ENCODE results near the gene FUBP3.

Gene FUBP3

GRCh38 chr9:130661451-130662098 is 82.2 kb downstream of the FUBP3 start:
- DNase-seq (ENCODE audit: extremely low read depth in 1 of 2, low read depth in 1 of 2) = no peak

GRCh38 chr9:130662099-130662969 is 83.0 kb downstream of the FUBP3 start:
- no peak for DNase-seq (ENCODE audit: extremely low read depth in 1 of 2, low read depth in 1 of 2)

GRCh38 chr9:130662970-130663257 is 83.5 kb downstream of the FUBP3 start:
- DNase-seq (ENCODE audit: extremely low read depth in 1 of 2, low read depth in 1 of 2) = no peak

- no peak for DNase-seq (ENCODE audit: extremely low read depth in 1 of 2, low read depth in 1 of 2)
Observed at GRCh38 chr9:130663258-130663976, 84.0 kb downstream of the FUBP3 start.

GRCh38 chr9:130663977-130664250 is 84.5 kb downstream of the FUBP3 start:
- no peak for DNase-seq (ENCODE audit: extremely low read depth in 1 of 2, low read depth in 1 of 2)

GRCh38 chr9:130664251-130665028 is 85.1 kb downstream of the FUBP3 start, which contains the start of gene PRDM12:
PRDM12 (plus strand) TSS chr9:130664594; CDS start chr9:130664654, 60 bp downstream.
- no peak for DNase-seq (ENCODE audit: extremely low read depth in 1 of 2, low read depth in 1 of 2)

- DNase-seq (ENCODE audit: extremely low read depth in 1 of 2, low read depth in 1 of 2) = no peak
Observed at GRCh38 chr9:130665029-130665430, 85.7 kb downstream of the FUBP3 start.

- no peak for DNase-seq (ENCODE audit: extremely low read depth in 1 of 2, low read depth in 1 of 2)
Observed at GRCh38 chr9:130665431-130666392, 86.3 kb downstream of the FUBP3 start.

GRCh38 chr9:130666393-130667119 is 87.2 kb downstream of the FUBP3 start:
- DNase-seq (ENCODE audit: extremely low read depth in 1 of 2, low read depth in 1 of 2) = no peak

GRCh38 chr9:130667120-130667435 is 87.7 kb downstream of the FUBP3 start:
- DNase-seq (ENCODE audit: extremely low read depth in 1 of 2, low read depth in 1 of 2) = no peak

- DNase-seq (ENCODE audit: extremely low read depth in 1 of 2, low read depth in 1 of 2) = no peak
Observed at GRCh38 chr9:130668196-130668595, 88.8 kb downstream of the FUBP3 start.

- no peak for DNase-seq (ENCODE audit: extremely low read depth in 1 of 2, low read depth in 1 of 2)
Observed at GRCh38 chr9:130668659-130669058, 89.3 kb downstream of the FUBP3 start.

- no peak for DNase-seq (ENCODE audit: extremely low read depth in 1 of 2, low read depth in 1 of 2)
Observed at GRCh38 chr9:130669965-130670364, 90.6 kb downstream of the FUBP3 start.

GRCh38 chr9:130670644-130671043 is 91.3 kb downstream of the FUBP3 start:
- no peak for DNase-seq (ENCODE audit: extremely low read depth in 1 of 2, low read depth in 1 of 2)

- no peak for DNase-seq (ENCODE audit: extremely low read depth in 1 of 2, low read depth in 1 of 2)
Observed at GRCh38 chr9:130672466-130672865, 93.1 kb downstream of the FUBP3 start.

- DNase-seq (ENCODE audit: extremely low read depth in 1 of 2, low read depth in 1 of 2) = no peak
Observed at GRCh38 chr9:130672933-130673615, 93.7 kb downstream of the FUBP3 start.

- DNase-seq (ENCODE audit: extremely low read depth in 1 of 2, low read depth in 1 of 2) = no peak
Observed at GRCh38 chr9:130675396-130675795, 96.0 kb downstream of the FUBP3 start.

- DNase-seq (ENCODE audit: extremely low read depth in 1 of 2, low read depth in 1 of 2) = no peak
Observed at GRCh38 chr9:130677252-130677651, 97.9 kb downstream of the FUBP3 start.
